GM10266 (cell line): Measurements from ENCODE around the gene PTK6.

Source experiments
- DNase-seq: peaks from one replicate; pipeline ENCODE4 v3.0.0; 2012; ENCODE audit errors: extremely low spot score
- TF ChIP-seq, protein P1 (sequence below): IDR thresholded peaks from 2 replicates; pipeline ENCODE4 v1.5.1; 2012; ENCODE audit warnings: mild to moderate bottlenecking, low read depth; ENCODE audit not compliant: control insufficient read depth, insufficient read depth; ENCODE audit errors: missing control alignments

The PTK6 gene

DNA sequence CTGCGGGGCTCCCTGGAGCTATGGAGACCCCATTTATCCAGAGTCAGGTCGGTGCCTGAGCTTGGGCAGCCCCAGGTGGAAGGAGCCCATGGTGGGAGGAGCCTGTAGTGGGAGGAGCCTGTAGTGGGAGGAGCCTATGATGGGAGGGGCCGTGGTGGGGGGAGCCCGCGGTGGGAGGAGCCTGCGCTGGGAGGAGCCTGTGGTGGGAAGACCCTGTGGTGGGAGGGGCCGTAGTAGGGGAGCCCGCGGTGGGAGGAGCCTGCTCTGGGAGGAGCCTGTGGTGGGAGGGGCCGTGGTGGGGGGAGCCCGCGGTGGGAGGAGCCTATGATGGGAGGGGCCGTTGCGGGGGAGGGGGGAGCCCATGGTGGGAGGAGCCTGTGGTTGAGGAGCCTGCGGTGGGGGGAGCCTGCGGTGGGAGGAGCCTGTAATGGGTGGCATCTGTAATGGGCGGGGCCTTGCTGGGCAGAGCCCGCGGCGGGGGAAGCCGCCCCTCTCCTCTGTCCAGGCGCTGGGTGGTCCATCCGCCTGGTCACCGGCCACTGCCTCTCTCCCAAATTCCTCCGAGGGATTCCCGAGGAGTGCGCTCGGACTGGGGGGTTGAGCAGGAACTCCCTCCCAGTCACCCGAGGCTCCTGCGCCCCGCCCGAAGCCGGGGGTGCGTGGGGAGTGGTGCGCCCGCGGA lies 16.2 kb upstream of the PTK6 start:
- DNase-seq, result peak; percentile 95
- TF ChIP-seq, protein P1, sequence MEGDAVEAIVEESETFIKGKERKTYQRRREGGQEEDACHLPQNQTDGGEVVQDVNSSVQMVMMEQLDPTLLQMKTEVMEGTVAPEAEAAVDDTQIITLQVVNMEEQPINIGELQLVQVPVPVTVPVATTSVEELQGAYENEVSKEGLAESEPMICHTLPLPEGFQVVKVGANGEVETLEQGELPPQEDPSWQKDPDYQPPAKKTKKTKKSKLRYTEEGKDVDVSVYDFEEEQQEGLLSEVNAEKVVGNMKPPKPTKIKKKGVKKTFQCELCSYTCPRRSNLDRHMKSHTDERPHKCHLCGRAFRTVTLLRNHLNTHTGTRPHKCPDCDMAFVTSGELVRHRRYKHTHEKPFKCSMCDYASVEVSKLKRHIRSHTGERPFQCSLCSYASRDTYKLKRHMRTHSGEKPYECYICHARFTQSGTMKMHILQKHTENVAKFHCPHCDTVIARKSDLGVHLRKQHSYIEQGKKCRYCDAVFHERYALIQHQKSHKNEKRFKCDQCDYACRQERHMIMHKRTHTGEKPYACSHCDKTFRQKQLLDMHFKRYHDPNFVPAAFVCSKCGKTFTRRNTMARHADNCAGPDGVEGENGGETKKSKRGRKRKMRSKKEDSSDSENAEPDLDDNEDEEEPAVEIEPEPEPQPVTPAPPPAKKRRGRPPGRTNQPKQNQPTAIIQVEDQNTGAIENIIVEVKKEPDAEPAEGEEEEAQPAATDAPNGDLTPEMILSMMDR, result no peak

DNA sequence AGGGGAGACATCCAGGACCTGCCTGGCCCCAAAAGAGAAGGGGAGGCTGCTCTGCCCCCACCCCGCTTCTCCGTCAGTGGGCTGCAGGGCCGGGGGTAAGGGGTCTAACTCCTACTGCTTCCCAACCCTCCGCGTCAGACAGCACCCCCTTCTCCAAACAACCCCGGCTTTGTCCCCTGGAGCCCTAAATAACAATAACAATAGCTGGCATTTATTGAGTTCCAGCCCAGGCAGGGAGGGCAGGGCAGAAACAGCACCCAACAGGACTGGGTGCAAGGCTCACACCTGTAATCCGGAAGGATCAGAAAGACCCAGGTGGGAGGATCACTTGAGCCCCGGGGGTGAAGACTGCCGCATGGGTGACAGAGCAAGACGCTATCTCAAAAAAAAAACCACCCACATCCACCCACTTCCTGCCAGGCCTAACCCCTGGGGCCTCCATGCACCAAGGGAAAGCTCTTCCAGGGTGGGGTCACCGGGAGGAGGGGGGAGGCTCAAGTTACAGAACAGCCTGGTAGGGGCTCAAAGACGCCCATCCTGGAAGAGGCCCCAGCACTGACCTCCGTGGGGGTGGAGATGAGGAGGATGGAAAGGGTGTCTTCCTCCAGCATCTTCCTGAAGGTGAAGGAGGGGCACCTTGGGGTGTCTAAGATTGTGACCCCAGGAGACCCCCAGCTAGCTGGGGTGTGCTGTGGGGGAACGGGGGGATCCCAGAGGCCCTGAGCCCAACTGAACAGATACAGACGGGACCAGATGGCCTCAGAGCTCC lies 15.5 kb upstream of the PTK6 start:
- TF ChIP-seq, protein P1, result no peak
- no peak for DNase-seq

DNA sequence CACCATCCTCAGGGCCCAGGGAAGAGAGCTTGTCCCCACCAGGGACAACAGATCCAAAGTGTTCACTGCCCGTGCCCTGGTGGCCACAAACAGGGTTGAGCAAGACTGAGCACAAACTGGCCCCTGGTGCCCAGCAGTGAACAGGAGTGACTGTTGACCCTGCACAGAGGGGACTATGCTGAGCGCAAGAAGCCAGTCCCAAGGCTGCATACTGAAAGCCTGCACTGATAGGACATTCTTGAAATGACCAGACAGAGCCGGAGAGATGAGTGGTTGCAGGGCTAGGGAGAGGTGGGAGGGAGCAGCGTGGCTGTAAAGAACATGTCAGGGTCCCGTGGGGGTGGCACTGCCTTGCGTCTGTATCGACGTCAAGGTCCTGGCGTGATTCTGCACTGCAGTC lies 13.9 kb upstream of the PTK6 start:
- no peak for DNase-seq
- TF ChIP-seq, protein P1, result no peak

DNA sequence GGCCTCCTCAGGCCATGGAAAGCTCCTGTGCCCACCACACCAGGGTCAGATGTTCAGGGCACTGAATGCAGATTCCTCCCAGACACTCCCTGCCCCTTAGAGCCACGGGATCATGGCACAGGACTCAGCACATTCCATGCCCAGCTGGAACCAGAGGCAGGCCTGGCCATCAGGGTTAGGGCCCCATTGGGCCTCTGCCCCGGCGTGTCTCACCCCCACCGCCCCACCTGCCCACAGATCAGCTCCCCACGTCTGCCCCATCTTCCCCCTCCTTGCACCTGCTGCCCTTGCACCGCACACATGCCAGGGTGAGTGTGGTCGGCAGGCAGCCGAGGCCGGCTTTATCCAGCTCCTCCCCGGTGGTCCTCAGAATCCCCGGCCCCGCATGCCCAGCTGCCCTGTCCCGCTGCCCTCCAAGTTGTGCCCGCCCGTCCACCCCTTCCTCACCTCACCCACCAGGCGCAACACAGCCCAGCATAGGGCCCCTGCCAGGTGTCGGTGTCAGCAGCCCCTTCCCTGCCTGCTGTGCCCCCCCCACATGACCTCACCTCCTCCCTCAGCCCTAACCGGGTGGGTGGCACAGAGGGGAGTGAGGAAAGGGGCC lies 12.6 kb upstream of the PTK6 start:
- DNase-seq, result no peak
- TF ChIP-seq, protein P1, result no peak

DNA sequence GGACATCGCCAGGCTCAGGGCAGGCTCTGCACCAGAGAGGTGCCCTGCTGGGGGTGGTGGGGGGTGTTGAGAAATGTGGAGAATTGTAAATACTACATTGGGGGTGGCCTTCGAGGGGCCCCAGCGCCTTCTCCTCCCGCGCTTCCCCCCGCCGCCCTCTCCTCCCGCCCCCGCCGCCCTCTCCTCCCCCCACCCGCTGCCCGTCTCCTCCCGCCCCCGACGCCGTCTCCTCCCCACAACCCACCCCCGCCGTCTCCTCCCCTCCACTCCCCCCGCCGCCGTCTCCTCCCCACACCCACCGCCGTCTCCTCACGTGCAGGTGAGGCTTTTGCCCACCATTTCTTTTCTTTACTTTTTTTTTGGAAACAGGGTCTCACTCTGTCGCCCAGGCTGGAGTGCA lies 11.8 kb upstream of the PTK6 start:
- no peak for DNase-seq
- TF ChIP-seq, protein P1, result no peak

DNA sequence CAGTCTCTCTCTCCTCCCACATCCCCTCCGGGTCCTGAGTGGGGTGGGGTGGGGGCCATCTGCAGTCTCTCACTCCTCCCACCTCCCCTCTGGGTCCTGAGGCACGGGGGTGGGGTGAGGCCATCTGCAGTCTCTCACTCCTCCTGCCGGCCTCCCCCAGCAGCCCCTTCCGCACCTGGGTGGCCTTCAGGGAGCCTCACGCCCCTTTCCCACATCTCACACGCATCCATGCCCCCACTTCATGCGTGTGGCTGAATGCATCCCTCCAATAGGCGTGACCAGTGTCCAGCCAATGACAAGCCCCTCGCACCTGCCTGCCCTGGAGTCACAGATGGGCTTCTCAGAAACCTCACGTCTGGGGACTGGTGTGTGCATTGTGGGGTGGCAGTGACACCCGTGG lies 11.4 kb upstream of the PTK6 start:
- TF ChIP-seq, protein P1, result no peak
- DNase-seq, result no peak
